Measurements from ENCODE around the gene EIF3L. TPM values are rescaled to one million over a fixed set of nuclear protein-coding genes. Genes with fewer than 3 reads are reported as not detected.

The EIF3L gene
- total and polyA plus RNA-seq, 2 donors (not counting 3 experiments of a cell fraction or from before 2014, with no cell fraction given) = 479 to 601 TPM

DNA sequence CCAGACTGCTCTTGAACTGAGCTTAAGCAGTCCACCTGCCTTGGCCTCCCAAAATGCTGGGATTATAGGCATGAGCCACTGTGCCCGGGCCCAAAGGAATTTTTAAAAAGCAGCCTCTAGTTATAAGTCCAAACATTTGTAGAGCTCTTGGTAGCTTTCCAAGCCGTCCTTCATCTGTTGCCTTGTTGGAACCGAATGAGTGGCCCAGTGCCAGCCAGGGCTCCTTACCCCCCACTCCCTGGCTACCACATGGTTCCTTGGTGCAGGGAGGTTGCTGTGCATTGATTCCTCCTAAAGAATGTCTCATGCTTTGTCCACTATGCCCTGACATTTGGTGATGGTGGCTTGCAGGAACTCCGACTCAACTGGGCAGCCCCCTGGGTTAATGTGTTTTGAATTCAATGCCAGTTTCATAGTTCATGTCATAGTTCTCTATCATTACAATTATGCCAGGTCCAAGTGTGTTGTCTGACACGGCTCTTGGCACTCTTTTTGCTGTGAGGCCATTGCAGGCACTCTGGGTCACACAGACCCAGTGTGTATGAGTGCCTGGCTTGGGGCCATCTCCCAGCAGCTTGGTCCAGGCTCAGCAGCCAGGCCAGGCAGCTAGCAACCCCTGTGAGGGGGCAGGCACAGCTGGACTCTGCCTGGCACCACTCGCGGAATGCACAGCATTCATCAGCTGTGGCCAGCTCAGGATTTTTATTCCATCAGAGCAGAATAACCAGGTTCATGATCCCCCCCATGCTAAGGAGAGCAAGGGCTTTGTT lies 43.5 kb downstream of the EIF3L start:
- Histone ChIP-seq H3K4me1 (ENCODE audit: control insufficient read depth, extremely low read depth, insufficient read depth, low read length) (peaks cover 21% of the 10 kb centered on the region), H3K4me3 (replicated peaks in 1 of 3; ENCODE audit: insufficient read depth in 1 of 3, low read depth in 1 of 3, low read length in 3 of 3) (no peak overlapping the region), H3K36me3 (ENCODE audit: control insufficient read depth in 2 of 2, extremely low read depth in 1 of 2, insufficient read depth in 2 of 2, low read length in 2 of 2) (peaks cover 5 to 9% of the 10 kb centered on the region in 2 experiments), H3K27me3 (ENCODE audit: control insufficient read depth in 2 of 2, insufficient read depth in 2 of 2, low read length in 2 of 2) (no peaks in the 10 kb centered on the region), H3K9me1 (replicated peaks; ENCODE audit: control insufficient read depth, extremely low read depth, insufficient read depth, low read length) (no peaks in the 10 kb centered on the region), H3K4me2 (ENCODE audit: insufficient read depth, low read length) (no peak overlapping the region), H3K9ac (replicated peaks; ENCODE audit: extremely low read depth, insufficient read depth, low read length) (no peak overlapping the region), H3K27ac (ENCODE audit: insufficient read depth, low read depth, low read length) (no peak overlapping the region), H2AFZ (ENCODE audit: low read depth, low read length) (no peak overlapping the region), H3K79me2 (ENCODE audit: control insufficient read depth, insufficient read depth, low read length) (no peaks in the 10 kb centered on the region), H4K20me1 (replicated peaks; ENCODE audit: control insufficient read depth, extremely low read depth, insufficient read depth, low read length) (no peaks in the 10 kb centered on the region), H3K9me3 (replicated peaks; ENCODE audit: control insufficient read depth, insufficient read depth, low read length) (no peaks in the 10 kb centered on the region)
- FAIRE-seq (no peak), DNase-seq (ENCODE audit: low read depth, low spot score) (no peak)
- BruUV-seq (replicated peaks) = no TSS peak
- intact Hi-C loops (cut with micrococcal nuclease) (no loop called here), dilution Hi-C loops (cut with MboI; ENCODE audit: extremely low pct_ligation_motif_present, low sequenced_read_pairs) (no loop called here)
- ChIA-PET POLR2A (no interaction called here), CTCF (interaction anchor here (1.0 to 2.8 kb wide), 4 partner anchors 13 to 72 kb away, joined by 4 to 8 read pairs (median 6); partner anchors contain the start of gene MICALL1)
- TF ChIP-seq GATA2 (IDR thresholded peaks at IDR 0.05; ENCODE audit: insufficient read depth, insufficient read length, low read depth, low read length) (no peak), JUN (IDR thresholded peaks at IDR 0.05; ENCODE audit: borderline replicate concordance, insufficient read depth, insufficient read length, low read depth) (no peak)
- TF ChIP-seq, protein P1, sequence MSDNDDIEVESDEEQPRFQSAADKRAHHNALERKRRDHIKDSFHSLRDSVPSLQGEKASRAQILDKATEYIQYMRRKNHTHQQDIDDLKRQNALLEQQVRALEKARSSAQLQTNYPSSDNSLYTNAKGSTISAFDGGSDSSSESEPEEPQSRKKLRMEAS (IDR thresholded peaks at IDR 0.05; ENCODE audit: insufficient read depth, insufficient read length) = no peak

DNA sequence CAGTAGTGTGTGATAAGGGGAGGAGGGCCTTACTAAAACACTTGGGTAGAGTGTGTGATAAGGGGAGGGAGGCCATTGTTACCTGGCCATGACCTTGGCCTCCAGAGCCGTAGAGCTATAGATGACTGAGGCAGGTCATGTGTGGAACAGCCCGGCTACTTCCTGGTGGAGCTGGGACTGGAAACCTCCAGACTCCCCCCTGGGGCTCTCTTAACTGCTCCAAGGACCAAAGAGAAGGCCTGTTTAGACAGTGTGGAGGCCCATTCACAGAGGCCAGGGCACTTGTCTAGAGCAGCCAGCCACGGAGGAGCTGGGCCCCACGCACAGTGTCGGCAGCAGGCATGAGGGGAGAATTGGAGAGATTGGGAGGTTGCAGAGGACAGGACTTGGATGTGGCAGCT lies 44.4 kb downstream of the EIF3L start:
- H3K9ac ChIP-seq (replicated peaks; ENCODE audit: extremely low read depth, insufficient read depth, low read length) = no peak overlapping the region
- BruUV-seq (replicated peaks) = no TSS peak
- intact Hi-C loops (cut with micrococcal nuclease) = no loop called here

More for the DNA sequence above, 44.4 kb downstream of the EIF3L start:
- Histone ChIP-seq H2AFZ (ENCODE audit: low read depth, low read length) (no peak overlapping the region), H3K9me1 (replicated peaks; ENCODE audit: control insufficient read depth, extremely low read depth, insufficient read depth, low read length) (no peaks in the 10 kb centered on the region), H4K20me1 (replicated peaks; ENCODE audit: control insufficient read depth, extremely low read depth, insufficient read depth, low read length) (no peaks in the 10 kb centered on the region), H3K27me3 (ENCODE audit: control insufficient read depth in 2 of 2, insufficient read depth in 2 of 2, low read length in 2 of 2) (no peaks in the 10 kb centered on the region), H3K9me3 (replicated peaks; ENCODE audit: control insufficient read depth, insufficient read depth, low read length) (no peaks in the 10 kb centered on the region), H3K4me1 (ENCODE audit: control insufficient read depth, extremely low read depth, insufficient read depth, low read length) (peaks cover 16% of the 10 kb centered on the region), H3K79me2 (ENCODE audit: control insufficient read depth, insufficient read depth, low read length) (no peaks in the 10 kb centered on the region), H3K4me2 (ENCODE audit: insufficient read depth, low read length) (no peak overlapping the region), H3K4me3 (replicated peaks in 1 of 3; ENCODE audit: insufficient read depth in 1 of 3, low read depth in 1 of 3, low read length in 3 of 3) (no peak overlapping the region), H3K36me3 (ENCODE audit: control insufficient read depth in 2 of 2, extremely low read depth in 1 of 2, insufficient read depth in 2 of 2, low read length in 2 of 2) (peaks cover 5 to 8% of the 10 kb centered on the region in 2 experiments), H3K27ac (ENCODE audit: insufficient read depth, low read depth, low read length) (no peak overlapping the region)
- TF ChIP-seq GATA2 (IDR thresholded peaks at IDR 0.05; ENCODE audit: insufficient read depth, insufficient read length, low read depth, low read length) (no peak), POLR2AphosphoS5 (IDR thresholded peaks at IDR 0.05; ENCODE audit: insufficient read depth, low read depth, low read length) (no peak), FOS (IDR thresholded peaks at IDR 0.05; ENCODE audit: borderline replicate concordance, insufficient read depth, low read length) (no peak), MYC (IDR thresholded peaks at IDR 0.05; ENCODE audit: low read depth, low read length) (no peak), EZH2 (IDR thresholded peaks at IDR 0.05; ENCODE audit: borderline replicate concordance, low read depth, low read length, severe bottlenecking) (no peak), JUN (IDR thresholded peaks at IDR 0.05; ENCODE audit: borderline replicate concordance, insufficient read depth, insufficient read length, low read depth) (no peak), POLR2A (IDR thresholded peaks at IDR 0.05; ENCODE audit: low read depth, low read length) (no peak)
- TF ChIP-seq, protein P2, sequence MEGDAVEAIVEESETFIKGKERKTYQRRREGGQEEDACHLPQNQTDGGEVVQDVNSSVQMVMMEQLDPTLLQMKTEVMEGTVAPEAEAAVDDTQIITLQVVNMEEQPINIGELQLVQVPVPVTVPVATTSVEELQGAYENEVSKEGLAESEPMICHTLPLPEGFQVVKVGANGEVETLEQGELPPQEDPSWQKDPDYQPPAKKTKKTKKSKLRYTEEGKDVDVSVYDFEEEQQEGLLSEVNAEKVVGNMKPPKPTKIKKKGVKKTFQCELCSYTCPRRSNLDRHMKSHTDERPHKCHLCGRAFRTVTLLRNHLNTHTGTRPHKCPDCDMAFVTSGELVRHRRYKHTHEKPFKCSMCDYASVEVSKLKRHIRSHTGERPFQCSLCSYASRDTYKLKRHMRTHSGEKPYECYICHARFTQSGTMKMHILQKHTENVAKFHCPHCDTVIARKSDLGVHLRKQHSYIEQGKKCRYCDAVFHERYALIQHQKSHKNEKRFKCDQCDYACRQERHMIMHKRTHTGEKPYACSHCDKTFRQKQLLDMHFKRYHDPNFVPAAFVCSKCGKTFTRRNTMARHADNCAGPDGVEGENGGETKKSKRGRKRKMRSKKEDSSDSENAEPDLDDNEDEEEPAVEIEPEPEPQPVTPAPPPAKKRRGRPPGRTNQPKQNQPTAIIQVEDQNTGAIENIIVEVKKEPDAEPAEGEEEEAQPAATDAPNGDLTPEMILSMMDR (IDR thresholded peaks at IDR 0.05; ENCODE audit: extremely low read depth in 1 of 2, insufficient read depth in 1 of 2, low read depth in 1 of 2, low read length in 2 of 2) = no peak
- TF ChIP-seq, protein P1 (IDR thresholded peaks at IDR 0.05; ENCODE audit: insufficient read depth, insufficient read length) = no peak
- DNase-seq (ENCODE audit: low read depth, low spot score) (no peak), FAIRE-seq (no peak)
- CTCF ChIA-PET = interaction anchor here (1.0 to 2.8 kb wide), 5 partner anchors 9 to 75 kb away, joined by 4 to 8 read pairs (median 5); partner anchors contain the start of gene MICALL1
- dilution Hi-C loops (cut with MboI; ENCODE audit: extremely low pct_ligation_motif_present, low sequenced_read_pairs) = no loop called here
- POLR2A ChIA-PET = no interaction called here

Data from endothelial cell of umbilical vein (primary cell).